Memory B cell (primary cell): ENCODE data around the gene NMT1.

Experiments used
- ATAC-seq: fragments of 150-1000 bp; cut with Tn5 transposase; 2 replicates; pipeline ENCODE4 v1.10.0; 2021; ENCODE audit warnings: low read depth, mild to moderate bottlenecking, moderate library complexity
- DNase-seq, 2 donors: peaks; one replicate each; pipeline ENCODE4 v3.0.0; 2022; ENCODE audit warnings: low spot score in 2 of 2
- H3K27ac Mint-ChIP-seq: one replicate; pipeline ENCODE4 v1.8.0; 2022; ENCODE audit warnings: mild to moderate bottlenecking, moderate library complexity, mixed read lengths
- H3K27me3 Mint-ChIP-seq: one replicate; pipeline ENCODE4 v1.8.0; 2022; ENCODE audit warnings: mixed read lengths
- H3K36me3 Mint-ChIP-seq: one replicate; pipeline ENCODE4 v1.8.0; 2022; ENCODE audit warnings: mild to moderate bottlenecking, mixed read lengths
- H3K4me1 Mint-ChIP-seq: one replicate; pipeline ENCODE4 v1.8.0; 2022; ENCODE audit warnings: mixed read lengths
- H3K4me3 Mint-ChIP-seq: one replicate; pipeline ENCODE4 v1.8.0; 2022; ENCODE audit warnings: mild to moderate bottlenecking, moderate library complexity, mixed read lengths
- H3K9me3 Mint-ChIP-seq: one replicate; pipeline ENCODE4 v1.8.0; 2022; ENCODE audit warnings: mixed read lengths

The NMT1 gene

DNA sequence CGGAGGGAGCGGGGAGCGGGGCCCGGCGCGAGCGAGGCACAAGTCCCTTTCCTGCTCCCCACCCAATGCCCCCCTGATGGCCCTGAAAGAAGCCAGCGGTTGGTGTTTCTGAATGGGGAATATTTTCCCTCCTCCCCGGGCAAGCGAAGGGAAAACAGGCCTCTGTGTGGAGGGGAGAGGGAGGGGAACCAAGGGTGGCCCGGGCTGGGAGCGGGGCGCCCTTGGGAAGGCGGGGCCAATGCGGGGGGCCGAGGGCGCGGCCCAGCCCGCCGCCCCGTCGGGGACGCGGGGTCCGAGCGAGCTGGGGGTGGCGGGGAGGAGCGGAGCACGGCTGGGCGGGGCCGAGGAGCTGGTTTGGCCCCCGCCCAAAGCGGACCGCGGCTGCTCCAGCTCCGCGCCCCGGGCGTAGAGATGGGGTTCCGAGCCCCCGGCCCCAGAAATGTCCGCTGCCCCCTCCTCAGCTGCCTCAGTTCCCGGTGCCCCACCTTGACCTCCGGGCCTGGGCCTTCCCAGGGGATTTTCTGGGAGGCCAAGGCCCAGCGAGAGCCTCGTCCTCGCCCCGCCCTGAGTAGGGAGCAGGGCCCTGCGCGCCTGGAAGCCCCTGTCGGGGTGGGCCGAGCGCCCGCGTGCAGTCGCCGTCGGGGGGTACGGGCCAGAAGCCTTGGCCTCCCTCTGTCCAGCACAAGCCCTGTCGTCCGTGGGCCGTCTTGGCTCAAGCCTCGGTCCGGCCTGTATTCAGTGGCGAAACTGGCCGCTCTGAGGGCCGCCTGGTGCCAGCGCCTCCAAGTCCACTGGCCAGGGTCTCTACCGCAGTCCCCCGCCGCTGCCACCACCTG is 83.3 kb downstream of the NMT1 start:
- Mint-ChIP-seq H3K36me3 (no peaks in the 10 kb centered on the region), H3K27ac (peak overlapping the region; percentile 84), H3K27me3 (no peaks in the 10 kb centered on the region), H3K9me3 (no peaks in the 10 kb centered on the region), H3K4me1 (peaks cover 23% of the 10 kb centered on the region), H3K4me3 (peak overlapping the region; percentile 91)
- no peak for ATAC-seq
- DNase-seq = no peak

DNA sequence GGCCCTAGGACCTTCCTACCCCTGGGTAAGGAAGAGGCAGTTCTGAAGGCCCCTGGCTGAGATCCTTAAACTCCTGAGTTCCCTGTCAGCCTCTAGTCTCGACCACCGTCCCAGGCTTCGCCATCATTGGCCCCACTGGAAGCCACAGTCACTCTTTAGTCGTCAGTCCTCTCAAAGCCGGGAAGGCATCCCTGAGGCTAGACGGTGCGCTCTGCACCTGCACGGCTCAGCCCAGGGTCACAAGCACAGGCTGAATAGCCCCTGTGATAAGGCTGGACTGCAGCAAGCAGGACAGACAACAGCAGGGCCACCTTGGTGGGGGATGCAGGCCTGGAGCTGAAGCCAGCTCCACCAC is 83.9 kb downstream of the NMT1 start:
- H3K9me3 Mint-ChIP-seq = no peaks in the 10 kb centered on the region
- ATAC-seq = no peak
- no peaks in the 10 kb centered on the region for H3K36me3 Mint-ChIP-seq
- peaks cover 29% of the 10 kb centered on the region for H3K4me1 Mint-ChIP-seq
- no peak for DNase-seq
- H3K27me3 Mint-ChIP-seq = no peaks in the 10 kb centered on the region
- H3K27ac Mint-ChIP-seq = no peak overlapping the region
- peak overlapping the region; percentile 74 for H3K4me3 Mint-ChIP-seq

DNA sequence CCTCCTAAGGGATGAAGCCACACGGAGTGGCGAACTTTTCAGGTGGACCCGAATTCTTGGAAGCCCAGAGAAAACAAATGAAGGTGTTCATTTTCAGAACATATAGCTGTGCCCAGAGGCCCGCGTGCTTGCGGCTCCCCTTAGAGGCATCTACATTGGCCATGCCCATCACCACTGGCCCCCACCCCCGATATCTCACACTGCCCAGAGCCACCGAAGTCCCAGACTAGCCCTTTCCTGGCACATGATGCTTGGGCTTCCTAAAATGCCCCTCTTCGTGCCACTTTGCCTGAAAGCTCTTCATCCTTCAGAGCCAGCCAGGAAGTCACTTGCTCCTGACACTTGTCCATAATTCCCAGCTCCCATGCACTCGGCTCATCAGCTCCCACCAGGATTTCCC is 85.0 kb downstream of the NMT1 start:
- Mint-ChIP-seq H3K9me3 (no peaks in the 10 kb centered on the region), H3K27ac (peak overlapping the region; percentile 99), H3K27me3 (no peaks in the 10 kb centered on the region), H3K36me3 (no peaks in the 10 kb centered on the region), H3K4me1 (peaks cover 33% of the 10 kb centered on the region), H3K4me3 (peak overlapping the region; percentile 92)
- ATAC-seq (no peak), DNase-seq (no peak)

DNA sequence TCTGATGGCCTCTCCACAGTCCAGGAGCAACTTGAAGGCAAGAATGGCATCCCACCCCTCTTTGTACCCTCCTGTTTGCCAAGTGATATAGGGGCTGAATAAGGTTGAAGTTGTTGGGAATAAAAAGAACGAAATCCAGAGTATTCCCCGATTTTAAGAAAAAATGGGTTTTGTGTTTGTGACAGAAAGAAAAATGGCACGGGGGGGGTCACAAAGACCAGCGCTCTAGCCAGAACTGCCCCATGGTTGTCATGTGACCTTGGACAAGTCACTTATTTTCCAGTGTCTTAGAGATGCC is 85.4 kb downstream of the NMT1 start:
- Mint-ChIP-seq H3K4me1 (peaks cover 37% of the 10 kb centered on the region), H3K27me3 (no peaks in the 10 kb centered on the region), H3K27ac (peak overlapping the region; percentile 99), H3K9me3 (no peaks in the 10 kb centered on the region), H3K36me3 (no peaks in the 10 kb centered on the region), H3K4me3 (peak overlapping the region; percentile 92)
- ATAC-seq (no peak), DNase-seq (no peak)

DNA sequence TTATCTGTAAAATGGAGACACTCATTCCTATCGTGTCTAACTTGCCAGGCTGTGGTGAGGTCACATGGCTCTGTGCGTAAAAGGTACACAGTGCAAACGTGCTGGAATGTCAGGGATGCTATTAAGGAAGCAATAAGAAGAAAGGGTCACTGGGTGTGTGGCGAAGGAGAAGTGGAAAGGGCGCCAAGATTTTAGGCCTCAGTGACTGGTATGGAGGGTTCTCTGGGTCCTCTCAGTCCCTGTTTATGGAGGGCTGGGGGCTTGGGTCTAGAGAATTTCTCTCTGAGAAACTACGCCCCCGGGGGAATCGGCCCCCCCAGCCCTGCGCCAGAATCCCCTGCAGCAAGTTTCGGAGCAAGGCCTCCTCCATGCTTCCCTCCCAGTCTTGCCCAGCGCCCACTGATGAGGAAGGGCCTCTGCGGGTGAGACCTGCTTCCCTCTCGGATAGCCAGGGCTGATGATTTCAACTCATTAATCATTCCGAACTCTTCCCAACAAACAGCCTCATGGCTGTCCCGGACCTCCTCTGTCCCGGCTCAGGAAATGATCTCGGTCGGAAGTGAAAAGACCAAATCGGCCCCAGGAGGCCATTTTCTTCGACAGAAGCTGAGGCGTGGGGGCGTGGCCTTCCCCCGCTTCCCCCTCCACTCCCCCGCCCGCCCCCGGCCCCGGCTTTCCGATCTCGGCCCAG is 85.9 kb downstream of the NMT1 start:
- no peaks in the 10 kb centered on the region for H3K27me3 Mint-ChIP-seq
- ATAC-seq = peak; percentile 9
- peaks cover 39% of the 10 kb centered on the region for H3K4me1 Mint-ChIP-seq
- peak overlapping the region; percentile 99 for H3K27ac Mint-ChIP-seq
- DNase-seq = no peak
- no peaks in the 10 kb centered on the region for H3K9me3 Mint-ChIP-seq
- peak overlapping the region; percentile 92 for H3K4me3 Mint-ChIP-seq
- no peaks in the 10 kb centered on the region for H3K36me3 Mint-ChIP-seq

DNA sequence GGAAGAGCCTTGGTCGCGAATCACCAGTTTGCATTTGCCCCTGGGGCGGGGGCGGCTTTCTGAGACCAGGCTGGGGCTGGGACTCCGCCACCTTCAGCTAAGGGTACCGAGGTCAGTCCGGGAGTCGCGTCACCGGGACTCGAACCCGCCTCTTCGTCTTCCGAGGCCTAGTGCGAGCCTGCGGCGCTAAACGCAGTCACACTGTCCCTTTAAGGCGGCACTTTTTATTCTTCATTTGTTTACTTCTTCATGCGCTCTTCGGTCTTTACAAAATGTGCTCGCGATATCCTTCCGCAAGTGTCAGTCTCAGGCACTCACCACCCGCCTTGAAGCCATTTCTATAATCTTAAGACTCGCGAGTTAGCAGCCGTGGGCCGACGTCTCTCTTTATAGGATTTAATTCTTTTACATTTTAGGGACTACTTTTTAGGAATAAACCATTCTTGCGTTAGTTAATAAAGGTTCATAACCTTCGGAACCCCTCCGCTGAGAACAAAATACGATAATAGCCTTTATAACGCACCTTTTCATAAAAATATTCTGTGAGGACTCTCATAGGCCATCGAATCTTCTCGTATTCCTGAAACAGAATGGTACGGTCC is 86.6 kb downstream of the NMT1 start:
- Mint-ChIP-seq H3K4me1 (peaks cover 39% of the 10 kb centered on the region), H3K36me3 (no peaks in the 10 kb centered on the region), H3K27me3 (no peaks in the 10 kb centered on the region), H3K27ac (peak overlapping the region; percentile 99), H3K9me3 (no peaks in the 10 kb centered on the region), H3K4me3 (peak overlapping the region; percentile 92)
- peak; percentile 75 to 81 for DNase-seq
- peak; percentile 41 for ATAC-seq

DNA sequence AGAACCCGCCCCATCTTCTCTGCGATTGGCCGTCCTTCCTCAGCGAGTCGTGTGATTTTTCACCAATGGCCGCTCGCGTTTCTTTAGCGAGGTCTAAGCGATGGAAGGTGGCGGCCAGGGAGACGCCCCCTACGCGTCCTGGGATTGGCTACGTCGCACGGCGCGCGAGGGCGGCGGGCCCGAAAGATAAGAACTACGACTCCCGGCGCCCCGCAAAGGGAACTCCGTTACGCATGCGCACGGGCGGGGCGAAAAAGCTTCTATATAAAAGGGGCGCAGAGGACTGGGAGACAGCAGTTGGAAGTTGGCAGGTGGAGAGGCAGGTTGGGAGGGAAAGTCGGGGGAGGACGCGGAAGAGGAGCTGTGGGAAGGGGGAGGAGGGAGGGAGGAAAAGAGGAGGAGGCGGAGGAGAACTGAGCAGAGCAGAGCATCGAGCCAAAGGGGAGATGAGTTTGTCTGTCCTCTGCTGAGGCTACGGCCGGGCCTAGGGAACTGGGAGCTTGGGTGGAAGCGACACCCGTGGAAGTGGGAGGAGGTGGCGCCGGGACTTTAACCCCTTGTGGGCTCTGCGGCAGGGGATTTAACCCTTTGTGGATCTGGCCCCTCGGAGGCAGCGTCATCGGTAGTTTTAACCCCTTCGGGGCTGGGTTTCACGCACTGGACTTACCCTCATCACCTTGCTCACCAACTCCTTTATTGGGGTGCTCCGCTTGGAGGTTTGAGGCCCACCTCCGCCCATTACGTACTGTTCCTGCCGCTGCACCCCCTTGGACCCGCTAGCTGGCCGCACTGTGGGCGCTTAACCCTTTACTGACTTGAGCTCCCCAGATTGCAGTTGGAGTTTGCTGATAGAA is 87.3 kb downstream of the NMT1 start, which contains the start of gene HEXIM1:
Gene HEXIM1 (plus strand): TSS at position 293 of the 854 bp plus-strand sequence. CDS start 716 bp downstream, outside the sequence.
- H3K27me3 Mint-ChIP-seq = no peaks in the 10 kb centered on the region
- ATAC-seq (peak; percentile 75), DNase-seq (peak; percentile 98 to 99)
- peak within 1 kb of the TSS; percentile 99 for H3K27ac Mint-ChIP-seq
- H3K4me1 Mint-ChIP-seq = peaks cover 37% of the 10 kb centered on the region
- H3K36me3 Mint-ChIP-seq = no peaks in the 10 kb centered on the region
- no peaks in the 10 kb centered on the region for H3K9me3 Mint-ChIP-seq
- peak within 1 kb of the TSS; percentile 92 for H3K4me3 Mint-ChIP-seq

DNA sequence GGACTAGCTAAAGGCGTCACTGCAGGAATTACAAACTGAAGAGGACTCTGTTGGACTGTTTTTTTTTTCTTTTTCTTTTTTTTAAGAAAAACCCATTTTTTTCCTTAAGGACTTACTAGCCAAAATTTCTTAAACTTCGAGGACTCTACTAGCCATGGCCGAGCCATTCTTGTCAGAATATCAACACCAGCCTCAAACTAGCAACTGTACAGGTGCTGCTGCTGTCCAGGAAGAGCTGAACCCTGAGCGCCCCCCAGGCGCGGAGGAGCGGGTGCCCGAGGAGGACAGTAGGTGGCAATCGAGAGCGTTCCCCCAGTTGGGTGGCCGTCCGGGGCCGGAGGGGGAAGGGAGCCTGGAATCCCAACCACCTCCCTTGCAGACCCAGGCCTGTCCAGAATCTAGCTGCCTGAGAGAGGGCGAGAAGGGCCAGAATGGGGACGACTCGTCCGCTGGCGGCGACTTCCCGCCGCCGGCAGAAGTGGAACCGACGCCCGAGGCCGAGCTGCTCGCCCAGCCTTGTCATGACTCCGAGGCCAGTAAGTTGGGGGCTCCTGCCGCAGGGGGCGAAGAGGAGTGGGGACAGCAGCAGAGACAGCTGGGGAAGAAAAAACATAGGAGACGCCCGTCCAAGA is 88.0 kb downstream of the NMT1 start:
- Mint-ChIP-seq H3K27ac (peak overlapping the region; percentile 99), H3K27me3 (no peaks in the 10 kb centered on the region), H3K4me3 (peak overlapping the region; percentile 92), H3K9me3 (no peaks in the 10 kb centered on the region), H3K36me3 (no peaks in the 10 kb centered on the region), H3K4me1 (peaks cover 33% of the 10 kb centered on the region)
- peak; percentile 21 for ATAC-seq
- DNase-seq = peak; percentile 61 to 72

DNA sequence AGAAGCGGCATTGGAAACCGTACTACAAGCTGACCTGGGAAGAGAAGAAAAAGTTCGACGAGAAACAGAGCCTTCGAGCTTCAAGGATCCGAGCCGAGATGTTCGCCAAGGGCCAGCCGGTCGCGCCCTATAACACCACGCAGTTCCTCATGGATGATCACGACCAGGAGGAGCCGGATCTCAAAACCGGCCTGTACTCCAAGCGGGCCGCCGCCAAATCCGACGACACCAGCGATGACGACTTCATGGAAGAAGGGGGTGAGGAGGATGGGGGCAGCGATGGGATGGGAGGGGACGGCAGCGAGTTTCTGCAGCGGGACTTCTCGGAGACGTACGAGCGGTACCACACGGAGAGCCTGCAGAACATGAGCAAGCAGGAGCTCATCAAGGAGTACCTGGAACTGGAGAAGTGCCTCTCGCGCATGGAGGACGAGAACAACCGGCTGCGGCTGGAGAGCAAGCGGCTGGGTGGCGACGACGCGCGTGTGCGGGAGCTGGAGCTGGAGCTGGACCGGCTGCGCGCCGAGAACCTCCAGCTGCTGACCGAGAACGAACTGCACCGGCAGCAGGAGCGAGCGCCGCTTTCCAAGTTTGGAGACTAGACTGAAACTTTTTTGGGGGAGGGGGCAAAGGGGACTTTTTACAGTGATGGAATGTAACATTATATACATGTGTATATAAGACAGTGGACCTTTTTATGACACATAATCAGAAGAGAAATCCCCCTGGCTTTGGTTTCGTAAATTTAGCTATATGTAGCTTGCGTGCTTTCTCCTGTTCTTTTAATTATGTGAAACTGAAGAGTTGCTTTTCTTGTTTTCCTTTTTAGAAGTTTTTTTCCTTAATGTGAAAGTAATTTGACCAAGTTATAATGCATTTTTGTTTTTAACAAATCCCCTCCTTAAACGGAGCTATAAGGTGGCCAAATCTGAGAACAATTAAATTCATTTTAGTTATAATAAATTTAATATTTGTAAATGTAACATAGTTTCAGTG is 88.8 kb downstream of the NMT1 start:
- peaks cover 32% of the 10 kb centered on the region for H3K4me1 Mint-ChIP-seq
- H3K9me3 Mint-ChIP-seq = no peaks in the 10 kb centered on the region
- H3K27me3 Mint-ChIP-seq = no peaks in the 10 kb centered on the region
- peak overlapping the region; percentile 92 for H3K4me3 Mint-ChIP-seq
- ATAC-seq (no peak), DNase-seq (no peak)
- no peaks in the 10 kb centered on the region for H3K36me3 Mint-ChIP-seq
- H3K27ac Mint-ChIP-seq = peak overlapping the region; percentile 99

DNA sequence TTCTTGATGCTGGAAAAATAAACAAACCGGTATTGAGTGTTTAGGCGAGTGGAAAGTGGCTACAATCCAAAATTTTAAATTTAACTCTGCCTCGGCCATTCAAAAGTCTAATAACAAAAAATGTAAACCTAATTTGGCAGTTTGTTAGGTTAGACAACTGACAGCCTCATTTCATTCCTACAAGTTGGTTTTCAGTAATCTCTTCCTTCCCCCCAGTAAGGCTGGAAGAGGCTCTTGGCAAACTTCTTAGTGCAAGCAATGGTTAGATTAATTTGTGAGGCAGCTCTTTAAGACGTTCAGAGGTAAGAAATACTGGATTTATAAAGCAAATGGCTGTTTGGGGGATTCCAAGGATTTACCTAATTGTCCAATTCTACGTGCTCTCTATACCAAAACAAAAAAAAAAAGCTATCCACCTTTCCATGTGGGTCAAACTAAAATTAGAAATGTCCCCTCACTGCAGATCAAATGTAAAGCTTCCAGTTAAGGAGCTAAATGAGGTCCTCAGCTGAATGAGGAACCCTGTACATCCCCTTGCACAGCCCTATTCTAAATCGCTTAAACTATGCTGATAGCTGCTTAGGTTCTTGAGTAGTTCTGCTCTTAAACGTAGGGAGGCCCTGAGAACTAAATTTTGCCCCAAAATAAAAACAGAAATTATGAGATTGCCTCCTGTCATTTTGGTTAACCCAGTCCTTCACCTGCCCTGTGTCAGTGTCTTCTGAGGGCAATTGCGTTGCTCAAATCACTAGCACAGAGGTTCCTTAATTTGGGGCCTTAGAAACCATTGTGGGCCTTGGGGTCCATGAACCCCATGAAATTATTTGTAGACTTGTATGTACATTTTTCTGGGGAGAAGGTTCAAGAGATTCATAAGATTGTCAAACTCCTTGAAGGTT is 90.0 kb downstream of the NMT1 start:
- no peak for DNase-seq
- Mint-ChIP-seq H3K27me3 (no peaks in the 10 kb centered on the region), H3K4me3 (peak overlapping the region; percentile 66), H3K36me3 (no peaks in the 10 kb centered on the region), H3K9me3 (no peaks in the 10 kb centered on the region), H3K27ac (peak overlapping the region; percentile 90), H3K4me1 (peaks cover 30% of the 10 kb centered on the region)
- peak; percentile 7 for ATAC-seq

DNA sequence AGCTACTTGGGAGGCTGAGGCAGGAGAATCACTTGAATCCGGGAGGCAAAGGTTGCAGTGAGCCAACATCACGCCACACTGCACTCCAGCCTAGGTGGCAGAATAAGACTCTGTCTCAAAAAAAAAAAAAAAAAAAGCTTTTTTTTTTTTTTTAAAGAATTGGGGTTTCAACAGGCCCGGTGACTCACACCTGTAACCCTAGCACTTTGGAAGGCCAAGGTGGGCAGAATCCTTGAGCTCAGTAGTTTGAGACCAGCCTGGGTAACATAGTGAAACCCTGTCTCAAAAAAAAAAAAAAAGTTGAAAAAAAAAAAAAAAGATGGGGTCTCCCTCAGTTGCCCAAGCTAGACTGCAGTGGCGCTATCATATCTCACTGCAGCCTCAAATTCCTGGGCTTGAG is 93.9 kb downstream of the NMT1 start:
- Mint-ChIP-seq H3K36me3 (peaks cover 5% of the 10 kb centered on the region), H3K27ac (no peak overlapping the region), H3K4me1 (peaks cover 20% of the 10 kb centered on the region), H3K9me3 (no peaks in the 10 kb centered on the region), H3K4me3 (no peak overlapping the region), H3K27me3 (no peaks in the 10 kb centered on the region)
- ATAC-seq (no peak), DNase-seq (no peak)

DNA sequence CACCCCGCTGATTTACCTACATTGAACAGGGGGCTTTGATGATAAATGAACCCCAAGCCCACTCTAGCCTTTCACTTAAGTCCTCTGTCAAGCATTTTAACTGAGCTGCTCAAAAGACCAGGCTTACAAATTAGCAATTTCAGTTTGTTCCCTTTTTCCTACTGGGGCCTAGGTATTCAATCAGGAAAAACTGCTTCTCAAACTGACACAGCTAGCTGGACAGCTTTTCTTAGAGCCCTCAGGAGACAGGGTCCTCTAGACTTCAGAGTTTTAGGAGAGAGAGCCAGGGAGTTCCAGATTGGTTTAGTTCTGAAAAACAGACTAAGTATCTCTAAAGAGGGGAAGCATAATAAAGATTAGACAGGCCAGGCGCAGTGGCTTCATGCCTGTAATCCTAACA is 94.4 kb downstream of the NMT1 start:
- H3K27me3 Mint-ChIP-seq = no peaks in the 10 kb centered on the region
- no peak overlapping the region for H3K27ac Mint-ChIP-seq
- H3K4me3 Mint-ChIP-seq = no peak overlapping the region
- no peak for DNase-seq
- H3K9me3 Mint-ChIP-seq = no peaks in the 10 kb centered on the region
- H3K36me3 Mint-ChIP-seq = peaks cover 5% of the 10 kb centered on the region
- H3K4me1 Mint-ChIP-seq = peaks cover 19% of the 10 kb centered on the region
- no peak for ATAC-seq
